ENCODE results near the gene EIPR1. TPM values are rescaled to one million over a fixed set of nuclear protein-coding genes. Genes with fewer than 3 reads are reported as not detected.

Gene EIPR1
- total RNA-seq, 1 experiment from 2014 or later: 40.4 TPM

DNA sequence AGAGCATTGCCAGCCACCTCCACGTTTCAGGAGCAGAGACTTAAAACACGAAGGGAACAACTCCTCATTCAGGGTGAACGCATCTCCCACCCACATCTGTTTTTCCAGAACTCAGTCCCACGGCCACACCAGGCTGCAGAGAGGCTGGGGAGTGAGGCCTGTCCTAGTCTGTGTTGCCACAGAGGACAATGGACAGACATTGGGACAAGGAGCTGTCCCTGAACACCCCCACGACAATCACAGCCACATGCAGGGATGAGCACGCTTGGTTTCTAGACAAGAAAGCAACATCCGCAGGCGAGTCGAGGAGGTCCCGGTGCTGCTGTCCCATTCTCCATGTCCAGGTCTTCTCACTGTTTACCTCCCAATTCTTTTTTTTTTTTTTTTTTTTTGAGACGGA lies 167.4 kb downstream of the EIPR1 start:
- no peak overlapping the region for H3K9ac ChIP-seq (ENCODE audit: low read length)
- peaks cover 30% of the 10 kb centered on the region for H3K4me1 ChIP-seq (ENCODE audit: low read length)
- no peak for DNase-seq
- H2AFZ ChIP-seq (ENCODE audit: low read length): no peak overlapping the region
- no peaks in the 10 kb centered on the region for H3K9me3 ChIP-seq (ENCODE audit: low read length)
- H3K27me3 ChIP-seq (ENCODE audit: low read length): no peaks in the 10 kb centered on the region
- no peak overlapping the region for H3K4me2 ChIP-seq (ENCODE audit: low read depth, low read length, poor library complexity, severe bottlenecking)
- no peaks in the 10 kb centered on the region for H3K9me2 ChIP-seq (replicated peaks; ENCODE audit: insufficient read depth, low read length)
- no peak overlapping the region for H3K27ac ChIP-seq (ENCODE audit: low read length)
- peaks cover 22% of the 10 kb centered on the region for H3K79me2 ChIP-seq (ENCODE audit: low read length)
- no peak overlapping the region for H3K4me3 ChIP-seq (ENCODE audit: low read length)
- peaks cover 4% of the 10 kb centered on the region; the same call in 1 of the 2 replicates for H3K36me3 ChIP-seq (ENCODE audit: insufficient read depth, low read length)
- H4K20me1 ChIP-seq (ENCODE audit: insufficient read depth, low read depth, low read length): no peaks in the 10 kb centered on the region

DNA sequence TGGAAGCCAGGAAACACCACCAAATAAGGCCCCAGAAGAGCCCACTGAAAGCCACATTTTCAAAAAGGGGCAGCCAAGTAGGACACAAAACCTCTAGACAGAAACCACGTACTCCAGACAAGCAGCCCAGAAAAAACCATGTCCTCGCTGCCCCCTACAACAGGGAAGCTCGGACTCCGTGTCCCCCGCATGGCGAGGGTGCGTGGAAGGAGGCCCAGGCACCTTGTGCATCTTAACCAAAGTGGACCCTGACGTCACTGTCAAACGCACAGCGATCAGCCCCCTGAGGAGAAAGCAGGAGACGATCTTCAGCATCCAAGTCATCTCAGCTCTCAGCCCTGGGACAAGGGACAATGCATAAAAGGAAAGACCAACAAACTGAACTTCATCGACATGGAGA lies 168.4 kb downstream of the EIPR1 start:
- no peaks in the 10 kb centered on the region for H3K9me3 ChIP-seq (ENCODE audit: low read length)
- peaks cover 25% of the 10 kb centered on the region for H3K4me1 ChIP-seq (ENCODE audit: low read length)
- no peak overlapping the region for H2AFZ ChIP-seq (ENCODE audit: low read length)
- no peaks in the 10 kb centered on the region for H3K27me3 ChIP-seq (ENCODE audit: low read length)
- H3K9me2 ChIP-seq (replicated peaks; ENCODE audit: insufficient read depth, low read length): no peaks in the 10 kb centered on the region
- H3K4me3 ChIP-seq (ENCODE audit: low read length): no peak overlapping the region
- no peak overlapping the region for H3K4me2 ChIP-seq (ENCODE audit: low read depth, low read length, poor library complexity, severe bottlenecking)
- DNase-seq: no peak
- H3K27ac ChIP-seq (ENCODE audit: low read length): no peak overlapping the region
- no peaks in the 10 kb centered on the region for H4K20me1 ChIP-seq (ENCODE audit: insufficient read depth, low read depth, low read length)
- H3K36me3 ChIP-seq (ENCODE audit: insufficient read depth, low read length): peaks cover 4% of the 10 kb centered on the region; the same call in 1 of the 2 replicates
- H3K9ac ChIP-seq (ENCODE audit: low read length): no peak overlapping the region
- peaks cover 12% of the 10 kb centered on the region; the same call in 1 of the 2 replicates for H3K79me2 ChIP-seq (ENCODE audit: low read length)

DNA sequence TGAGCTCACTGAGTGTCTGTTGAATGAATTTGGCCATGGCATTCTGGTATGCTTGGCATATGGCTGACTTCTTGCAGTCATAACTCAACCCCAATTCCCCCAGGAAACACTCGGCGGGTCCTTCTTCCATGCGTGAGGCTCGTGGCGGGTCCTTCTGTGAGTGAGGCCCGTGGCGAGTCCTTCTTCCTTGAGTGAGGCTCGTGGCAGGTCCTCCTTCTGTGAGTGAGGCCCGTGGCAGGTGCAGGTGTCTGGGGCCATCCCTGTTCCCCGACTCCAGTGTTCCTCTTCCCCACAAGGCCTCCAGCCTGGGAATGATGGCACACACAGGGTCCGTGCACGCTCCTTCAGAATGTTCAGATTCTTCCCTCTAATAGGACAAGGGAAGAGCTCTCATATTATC lies 169.0 kb downstream of the EIPR1 start:
- Histone ChIP-seq H2AFZ (ENCODE audit: low read length) (no peak overlapping the region), H3K4me2 (ENCODE audit: low read depth, low read length, poor library complexity, severe bottlenecking) (no peak overlapping the region), H4K20me1 (ENCODE audit: insufficient read depth, low read depth, low read length) (no peaks in the 10 kb centered on the region), H3K9me3 (ENCODE audit: low read length) (no peaks in the 10 kb centered on the region), H3K79me2 (ENCODE audit: low read length) (peaks cover 11% of the 10 kb centered on the region; the same call in 1 of the 2 replicates), H3K27ac (ENCODE audit: low read length) (no peak overlapping the region), H3K9me2 (replicated peaks; ENCODE audit: insufficient read depth, low read length) (no peaks in the 10 kb centered on the region), H3K36me3 (ENCODE audit: insufficient read depth, low read length) (peaks cover 4% of the 10 kb centered on the region; the same call in 1 of the 2 replicates), H3K4me1 (ENCODE audit: low read length) (peaks cover 19% of the 10 kb centered on the region), H3K27me3 (ENCODE audit: low read length) (no peaks in the 10 kb centered on the region), H3K9ac (ENCODE audit: low read length) (no peak overlapping the region), H3K4me3 (ENCODE audit: low read length) (no peak overlapping the region)
- DNase-seq: no peak

DNA sequence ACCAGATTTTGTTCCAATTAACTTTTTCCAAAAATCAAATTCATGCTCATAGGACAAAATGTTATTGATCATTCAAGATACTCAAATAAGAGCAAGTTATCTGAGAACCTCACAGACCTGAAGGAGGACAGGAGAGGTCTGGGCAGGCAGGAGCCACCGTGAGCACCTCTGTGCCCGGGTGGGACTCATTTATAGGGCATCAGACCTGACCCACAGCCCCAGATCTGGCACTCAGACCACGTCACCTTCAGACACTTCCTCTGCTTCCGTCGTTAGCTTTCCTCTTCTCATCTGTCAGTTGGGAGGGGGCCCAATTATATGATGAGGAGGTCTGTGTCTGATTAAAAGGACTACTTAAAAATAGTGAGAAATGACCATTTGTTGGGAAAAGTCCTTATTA lies 169.4 kb downstream of the EIPR1 start:
- no peak overlapping the region for H3K27ac ChIP-seq (ENCODE audit: low read length)
- no peak overlapping the region for H3K9ac ChIP-seq (ENCODE audit: low read length)
- H3K27me3 ChIP-seq (ENCODE audit: low read length): no peaks in the 10 kb centered on the region
- no peaks in the 10 kb centered on the region for H3K9me2 ChIP-seq (replicated peaks; ENCODE audit: insufficient read depth, low read length)
- peaks cover 15% of the 10 kb centered on the region for H3K4me1 ChIP-seq (ENCODE audit: low read length)
- no peak for DNase-seq
- no peak overlapping the region for H3K4me3 ChIP-seq (ENCODE audit: low read length)
- H2AFZ ChIP-seq (ENCODE audit: low read length): no peak overlapping the region
- no peaks in the 10 kb centered on the region for H3K9me3 ChIP-seq (ENCODE audit: low read length)
- H3K79me2 ChIP-seq (ENCODE audit: low read length): peaks cover 11% of the 10 kb centered on the region; the same call in 1 of the 2 replicates
- H4K20me1 ChIP-seq (ENCODE audit: insufficient read depth, low read depth, low read length): no peaks in the 10 kb centered on the region
- no peak overlapping the region for H3K4me2 ChIP-seq (ENCODE audit: low read depth, low read length, poor library complexity, severe bottlenecking)
- H3K36me3 ChIP-seq (ENCODE audit: insufficient read depth, low read length): peaks cover 4% of the 10 kb centered on the region; the same call in 1 of the 2 replicates

DNA sequence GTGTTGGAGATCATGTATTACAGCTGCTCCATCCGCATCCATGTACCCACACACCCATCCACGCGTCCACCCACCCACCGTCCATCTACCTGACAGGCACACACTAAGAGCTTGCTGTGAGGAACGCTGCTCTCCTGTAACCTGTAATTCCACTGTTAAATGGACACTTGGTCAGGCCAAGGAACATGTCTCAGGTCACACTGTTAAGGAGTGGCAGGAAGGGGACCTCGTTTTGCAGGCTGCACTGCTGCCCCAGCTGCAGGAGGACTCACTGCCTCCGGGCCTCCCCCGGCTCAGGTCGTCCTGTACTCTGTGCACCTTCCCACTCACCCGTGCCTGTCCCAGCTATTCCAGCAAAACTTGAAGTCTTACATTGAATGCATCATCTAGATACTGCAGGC lies 170.5 kb downstream of the EIPR1 start:
- Histone ChIP-seq H3K36me3 (ENCODE audit: insufficient read depth, low read length) (peaks cover under 1% of the 10 kb centered on the region; the same call in 1 of the 2 replicates), H4K20me1 (ENCODE audit: insufficient read depth, low read depth, low read length) (no peaks in the 10 kb centered on the region), H3K9me2 (replicated peaks; ENCODE audit: insufficient read depth, low read length) (no peaks in the 10 kb centered on the region), H3K4me2 (ENCODE audit: low read depth, low read length, poor library complexity, severe bottlenecking) (no peak overlapping the region), H3K9ac (ENCODE audit: low read length) (no peak overlapping the region), H2AFZ (ENCODE audit: low read length) (no peak overlapping the region), H3K9me3 (ENCODE audit: low read length) (no peaks in the 10 kb centered on the region), H3K27me3 (ENCODE audit: low read length) (no peaks in the 10 kb centered on the region), H3K27ac (ENCODE audit: low read length) (no peak overlapping the region), H3K4me1 (ENCODE audit: low read length) (peaks cover 5% of the 10 kb centered on the region), H3K79me2 (ENCODE audit: low read length) (peaks cover 10% of the 10 kb centered on the region; the same call in 1 of the 2 replicates), H3K4me3 (ENCODE audit: low read length) (no peak overlapping the region)
- no peak for DNase-seq

DNA sequence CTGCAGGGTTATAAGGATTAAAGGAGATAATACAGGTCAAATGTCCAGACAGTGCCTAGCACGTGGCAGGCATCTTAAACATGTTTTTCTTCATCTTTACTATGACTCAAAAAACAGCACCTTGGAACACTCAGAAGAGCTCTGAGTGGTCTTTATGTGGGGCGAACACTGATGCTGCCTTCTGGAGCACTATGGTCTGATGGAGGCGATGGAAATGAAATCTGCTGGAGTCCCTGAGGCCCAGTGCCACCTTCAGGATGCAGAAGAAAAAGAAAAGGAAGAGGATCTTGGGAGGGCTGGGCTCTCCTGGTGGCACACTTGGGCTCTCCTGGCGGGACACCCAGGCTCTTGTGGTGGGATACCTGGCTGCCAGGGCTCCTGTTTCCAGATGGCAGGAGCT lies 171.8 kb downstream of the EIPR1 start:
- no peak overlapping the region for H3K4me2 ChIP-seq (ENCODE audit: low read depth, low read length, poor library complexity, severe bottlenecking)
- H4K20me1 ChIP-seq (ENCODE audit: insufficient read depth, low read depth, low read length): no peaks in the 10 kb centered on the region
- no peak overlapping the region for H3K27ac ChIP-seq (ENCODE audit: low read length)
- no peaks in the 10 kb centered on the region for H3K9me3 ChIP-seq (ENCODE audit: low read length)
- no peak overlapping the region for H3K4me3 ChIP-seq (ENCODE audit: low read length)
- no peak overlapping the region for H2AFZ ChIP-seq (ENCODE audit: low read length)
- H3K79me2 ChIP-seq (ENCODE audit: low read length): 0 out of 2 replicates have a peak, but pooled peaks cover 4% of the 10 kb centered on the region
- no peaks in the 10 kb centered on the region for H3K27me3 ChIP-seq (ENCODE audit: low read length)
- DNase-seq: no peak
- no peaks in the 10 kb centered on the region for H3K9me2 ChIP-seq (replicated peaks; ENCODE audit: insufficient read depth, low read length)
- no peak overlapping the region for H3K9ac ChIP-seq (ENCODE audit: low read length)
- H3K4me1 ChIP-seq (ENCODE audit: low read length): no peaks in the 10 kb centered on the region
- no peaks in the 10 kb centered on the region for H3K36me3 ChIP-seq (ENCODE audit: insufficient read depth, low read length)

DNA sequence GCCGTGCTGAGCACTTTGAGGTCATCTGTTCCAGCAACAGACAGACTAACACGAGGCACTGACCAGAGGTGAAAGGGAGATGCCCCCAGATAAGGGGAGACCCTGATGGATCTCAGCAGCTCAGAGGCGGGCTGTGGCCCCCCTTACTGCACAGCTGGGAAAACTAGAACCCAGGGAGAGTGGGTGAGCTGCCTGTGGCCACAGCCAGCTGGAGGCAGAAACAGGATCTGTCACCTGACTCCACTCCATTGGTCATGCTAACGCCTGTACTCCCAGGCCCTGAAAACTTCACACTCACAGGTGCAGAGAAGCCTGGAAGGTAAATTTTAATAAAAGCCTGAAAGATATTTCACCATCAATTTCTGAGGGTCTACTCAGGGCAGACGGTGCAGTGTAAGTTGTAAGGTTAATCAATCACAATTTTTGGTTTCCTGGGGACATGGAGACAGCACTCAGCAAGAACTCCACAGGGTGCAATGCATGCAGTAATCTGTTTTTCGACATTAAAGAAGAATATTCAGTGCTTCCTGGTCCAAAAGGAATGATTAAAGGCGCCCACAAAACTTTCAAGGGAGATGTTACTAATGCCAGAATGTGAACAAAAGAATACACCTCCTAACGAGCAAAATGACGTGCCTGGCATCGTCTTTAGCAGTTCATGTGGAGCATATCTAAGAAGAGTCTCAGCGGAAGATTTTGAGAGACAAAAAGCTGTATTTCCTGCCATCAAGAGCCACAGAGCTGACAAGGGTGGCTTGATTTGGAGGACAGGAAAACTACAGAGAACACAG lies 173.4 kb downstream of the EIPR1 start:
- no peaks in the 10 kb centered on the region for H3K4me1 ChIP-seq (ENCODE audit: low read length)
- H3K79me2 ChIP-seq (ENCODE audit: low read length): 0 out of 2 replicates have a peak, but pooled peaks cover 4% of the 10 kb centered on the region
- no peaks in the 10 kb centered on the region for H3K9me3 ChIP-seq (ENCODE audit: low read length)
- no peaks in the 10 kb centered on the region for H3K27me3 ChIP-seq (ENCODE audit: low read length)
- H3K4me2 ChIP-seq (ENCODE audit: low read depth, low read length, poor library complexity, severe bottlenecking): no peak overlapping the region
- H3K9ac ChIP-seq (ENCODE audit: low read length): no peak overlapping the region
- H4K20me1 ChIP-seq (ENCODE audit: insufficient read depth, low read depth, low read length): no peaks in the 10 kb centered on the region
- no peak for DNase-seq
- H2AFZ ChIP-seq (ENCODE audit: low read length): no peak overlapping the region
- H3K36me3 ChIP-seq (ENCODE audit: insufficient read depth, low read length): no peaks in the 10 kb centered on the region
- no peaks in the 10 kb centered on the region for H3K9me2 ChIP-seq (replicated peaks; ENCODE audit: insufficient read depth, low read length)
- no peak overlapping the region for H3K27ac ChIP-seq (ENCODE audit: low read length)
- H3K4me3 ChIP-seq (ENCODE audit: low read length): no peak overlapping the region

DNA sequence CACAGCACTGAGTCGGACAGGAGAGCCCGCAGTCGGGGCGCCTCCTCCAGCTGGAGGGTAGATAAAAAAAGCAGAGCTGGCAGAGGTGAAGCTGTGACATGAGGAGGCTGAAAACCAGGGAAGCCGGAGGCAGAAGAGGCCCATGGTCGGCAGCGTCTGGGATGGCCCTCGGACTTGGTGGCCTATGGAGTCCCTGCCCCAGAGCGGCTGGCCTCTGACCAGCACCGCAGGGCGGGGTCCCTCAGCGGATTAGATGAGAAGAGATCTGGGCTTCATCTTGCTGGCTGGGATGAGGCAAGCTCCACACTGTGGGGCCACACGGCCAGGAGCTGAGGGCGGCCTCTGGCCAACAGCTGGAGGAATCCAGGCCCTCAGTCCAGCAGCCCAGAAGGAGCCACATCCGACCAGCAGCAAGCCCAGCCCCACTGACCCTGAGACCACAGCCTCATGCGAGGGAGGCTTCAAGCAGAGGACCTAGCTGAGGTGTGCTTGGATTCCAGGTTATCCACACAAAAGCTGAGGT lies 174.1 kb downstream of the EIPR1 start:
- H3K9me3 ChIP-seq (ENCODE audit: low read length): no peaks in the 10 kb centered on the region
- H3K36me3 ChIP-seq (ENCODE audit: insufficient read depth, low read length): no peaks in the 10 kb centered on the region
- no peak overlapping the region for H3K4me3 ChIP-seq (ENCODE audit: low read length)
- H3K27me3 ChIP-seq (ENCODE audit: low read length): no peaks in the 10 kb centered on the region
- H4K20me1 ChIP-seq (ENCODE audit: insufficient read depth, low read depth, low read length): no peaks in the 10 kb centered on the region
- no peak overlapping the region for H3K4me2 ChIP-seq (ENCODE audit: low read depth, low read length, poor library complexity, severe bottlenecking)
- no peak overlapping the region for H3K9ac ChIP-seq (ENCODE audit: low read length)
- no peaks in the 10 kb centered on the region for H3K4me1 ChIP-seq (ENCODE audit: low read length)
- H3K9me2 ChIP-seq (replicated peaks; ENCODE audit: insufficient read depth, low read length): no peaks in the 10 kb centered on the region
- no peak overlapping the region for H2AFZ ChIP-seq (ENCODE audit: low read length)
- 0 out of 2 replicates have a peak, but pooled peaks cover 4% of the 10 kb centered on the region for H3K79me2 ChIP-seq (ENCODE audit: low read length)
- DNase-seq: no peak
- H3K27ac ChIP-seq (ENCODE audit: low read length): no peak overlapping the region
